HG03521 (cell line): Measurements from ENCODE around the gene ZNG1B.
"Not testable (repeated sequence)": the region's sequence is repeated elsewhere in the genome, so short reads cannot be mapped to it uniquely, and the experiment has no call there.

Experiments used
- ATAC-seq: cut with Tn5 transposase; IDR thresholded peaks from one replicate; pipeline ENCODE4 v1.9.1; 2021; ENCODE audit warnings: mild to moderate bottlenecking, moderate library complexity; ENCODE audit not compliant: unreplicated experiment

ZNG1B gene

GRCh38 chr2:113503094-113504042, 65.9 kb downstream of the ZNG1B start:
- ATAC-seq, result peak; percentile 77

GRCh38 chr2:113504081-113504480, 66.6 kb downstream of the ZNG1B start:
- not testable (repeated sequence) for ATAC-seq

- not testable (repeated sequence) for ATAC-seq
Observed at GRCh38 chr2:113507394-113508140, 70.1 kb downstream of the ZNG1B start.

DNA sequence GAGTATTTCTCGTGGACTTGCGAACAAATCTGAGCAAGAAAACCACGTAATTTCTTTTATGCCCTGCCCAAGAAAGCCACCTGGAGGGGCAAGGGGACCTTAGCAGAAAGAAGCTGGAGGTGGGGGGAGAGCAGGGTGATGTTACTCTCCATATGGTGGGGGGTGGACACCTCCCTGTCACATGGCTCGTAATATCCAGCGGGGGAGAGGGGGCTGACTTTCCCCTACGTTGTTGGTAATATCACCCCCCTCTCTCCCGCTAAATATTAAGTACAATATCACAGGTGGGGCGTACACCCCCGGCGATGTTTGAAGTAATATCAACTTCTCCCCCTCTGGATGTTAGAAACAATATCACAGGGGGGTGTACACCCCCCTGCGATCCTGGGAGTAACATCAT, 70.7 kb downstream of the ZNG1B start:
- not testable (repeated sequence) for ATAC-seq

- not testable (repeated sequence) for ATAC-seq
Observed at GRCh38 chr2:113510913-113511312, 73.4 kb downstream of the ZNG1B start.

DNA sequence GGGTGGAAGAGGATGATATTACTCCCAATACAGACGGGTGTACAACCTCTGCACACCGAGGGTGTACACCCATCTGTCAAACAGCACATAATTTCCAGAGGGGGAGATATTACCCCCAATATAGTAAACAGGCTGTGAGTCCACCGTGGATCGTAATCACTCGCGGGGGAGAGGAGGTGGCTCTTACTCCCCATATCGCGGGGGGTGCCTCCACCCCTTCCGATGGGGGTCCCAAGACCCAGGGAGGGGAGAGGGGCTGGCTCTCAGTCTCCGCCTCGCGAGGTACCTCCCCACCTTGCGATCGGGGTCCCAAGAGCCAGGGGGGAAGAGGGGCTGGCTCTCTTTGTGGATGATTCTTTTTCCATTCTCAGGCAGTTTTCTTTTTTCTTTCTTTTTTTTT, 74.4 kb downstream of the ZNG1B start:
- not testable (repeated sequence) for ATAC-seq

DNA sequence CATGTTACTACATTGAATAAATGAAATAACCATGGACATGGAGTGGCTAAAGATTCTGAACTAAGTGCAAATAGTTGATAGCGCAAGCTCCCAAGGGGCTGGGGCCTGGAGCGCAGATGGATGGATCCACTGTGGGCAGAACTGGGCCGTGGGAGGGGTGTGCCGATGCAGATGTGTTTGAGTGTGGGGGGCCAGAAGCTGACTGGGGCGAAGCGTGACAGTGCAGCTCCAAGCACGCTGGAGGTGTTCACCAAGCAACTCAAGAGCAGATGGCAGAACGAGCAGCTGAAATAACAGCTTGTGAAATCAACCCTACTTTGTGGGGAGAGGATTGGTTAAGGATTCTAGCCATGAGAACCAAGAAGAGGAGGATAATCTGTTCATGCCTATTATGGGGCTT, 78.0 kb downstream of the ZNG1B start:
- not testable (repeated sequence) for ATAC-seq

GRCh38 chr2:113515995-113516394, 78.5 kb downstream of the ZNG1B start:
- not testable (repeated sequence) for ATAC-seq

GRCh38 chr2:113517025-113517424, 79.5 kb downstream of the ZNG1B start:
- not testable (repeated sequence) for ATAC-seq

DNA sequence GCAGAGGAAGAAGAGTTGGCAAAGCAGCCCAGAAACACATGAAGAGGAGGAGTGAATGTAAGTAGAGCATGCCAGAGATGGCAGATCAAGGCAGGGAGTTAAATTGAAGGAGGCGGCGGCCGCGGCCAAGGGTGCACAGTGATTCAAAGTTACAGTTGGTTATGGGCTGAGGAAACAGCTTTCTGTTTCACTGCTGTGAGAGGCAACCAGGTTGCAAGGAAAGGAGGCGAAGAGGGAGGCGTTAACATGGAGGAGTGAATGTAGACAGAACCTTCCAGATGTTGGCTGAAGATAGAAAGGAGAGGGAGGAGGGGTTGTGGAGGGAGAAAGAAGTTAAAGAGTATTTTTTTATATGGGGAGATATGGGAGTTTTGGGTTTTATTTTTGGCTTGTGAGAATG, 83.3 kb downstream of the ZNG1B start:
- ATAC-seq, result not testable (repeated sequence)

GRCh38 chr2:113521492-113521891, 84.0 kb downstream of the ZNG1B start:
- not testable (repeated sequence) for ATAC-seq

GRCh38 chr2:113524986-113525385, 87.5 kb downstream of the ZNG1B start:
- not testable (repeated sequence) for ATAC-seq

GRCh38 chr2:113527350-113528045, 90.0 kb downstream of the ZNG1B start:
- ATAC-seq, result peak; percentile 79

- ATAC-seq, result not testable (repeated sequence)
Observed at GRCh38 chr2:113528126-113528525, 90.6 kb downstream of the ZNG1B start.

DNA sequence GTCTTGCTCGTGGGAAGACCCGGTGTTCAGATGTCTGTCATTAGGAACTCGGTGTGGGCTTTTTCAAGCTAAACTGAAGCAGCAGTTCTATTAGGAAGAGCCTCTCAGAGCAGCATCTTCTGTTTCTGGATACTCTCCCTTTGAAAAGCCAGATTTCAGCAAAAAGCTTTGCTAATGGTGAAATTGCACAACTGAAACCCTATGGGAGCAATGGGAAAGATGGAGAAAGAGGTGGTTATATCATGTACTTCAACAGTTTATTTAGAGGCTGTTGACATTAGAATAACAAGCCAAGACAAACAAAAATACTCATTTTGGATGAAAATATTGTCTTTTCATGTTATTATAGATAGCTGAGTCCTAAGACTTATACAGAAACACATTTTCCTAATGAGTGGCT, 91.4 kb downstream of the ZNG1B start:
- ATAC-seq, result not testable (repeated sequence)

- ATAC-seq, result not testable (repeated sequence)
Observed at GRCh38 chr2:113532991-113533390, 95.5 kb downstream of the ZNG1B start.

DNA sequence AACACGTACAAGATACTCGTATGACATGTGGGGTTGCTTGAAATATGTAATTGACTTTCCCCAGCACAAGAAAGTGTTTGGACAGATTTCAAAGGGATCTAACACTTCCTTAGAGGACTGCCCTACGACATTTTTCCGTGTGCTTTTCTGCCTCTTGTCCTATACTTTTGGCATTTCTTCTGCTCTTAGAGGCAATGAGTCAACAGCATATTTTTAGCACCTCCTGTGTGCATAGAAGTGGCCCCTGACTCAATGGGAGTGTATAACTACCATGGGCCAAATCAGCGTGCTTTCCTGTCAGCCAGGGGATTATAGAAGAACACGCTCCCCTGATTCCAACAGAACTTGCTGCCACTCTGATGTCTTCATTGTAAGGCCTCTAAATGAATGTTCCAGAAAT, 99.1 kb downstream of the ZNG1B start:
- ATAC-seq, result not testable (repeated sequence)

GRCh38 chr2:113540834-113541203, 103.3 kb downstream of the ZNG1B start:
- not testable (repeated sequence) for ATAC-seq

- not testable (repeated sequence) for ATAC-seq
Observed at GRCh38 chr2:113541204-113541975, 103.9 kb downstream of the ZNG1B start.

DNA sequence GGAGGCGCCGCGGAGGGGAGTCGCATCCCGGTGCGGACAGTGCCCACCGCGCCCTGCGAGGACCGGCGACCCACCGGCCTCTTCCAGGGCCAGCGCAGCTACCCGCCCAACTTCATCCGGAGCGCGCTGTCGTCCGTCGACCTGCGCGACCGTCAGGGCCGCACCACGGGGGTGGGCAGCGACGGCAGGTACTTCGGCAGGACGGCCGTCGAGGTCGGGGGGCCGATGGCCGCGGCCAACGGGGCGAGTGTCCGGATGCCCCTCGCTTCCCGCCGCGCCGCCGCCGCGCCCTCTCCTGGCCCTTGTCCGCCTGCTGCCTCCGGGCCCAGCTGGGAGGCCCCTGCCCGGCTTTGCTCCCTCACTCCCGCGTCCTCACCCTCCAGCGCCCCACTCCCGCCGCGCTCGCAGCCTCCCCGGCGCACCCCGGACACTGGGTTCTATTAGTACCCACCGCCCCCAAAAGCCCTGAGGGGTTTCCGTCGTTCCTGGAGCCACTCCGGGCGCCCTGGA, 104.5 kb downstream of the ZNG1B start:
- not testable (repeated sequence) for ATAC-seq
